Trophoblast cell (in vitro differentiated cells and primary cell): ENCODE data around the gene TFPT.
A peak's percentile ranks its signal among the peaks of the same experiment; 100 is the strongest.

Experiments used
- DNase-seq, 2 donors: peaks; one replicate each; pipeline ENCODE4 v3.0.0-alpha.2; 2016
- H2AFZ ChIP-seq: 2 replicates; pipeline ENCODE4 v1.6.1; 2013; ENCODE audit warnings: low read length, moderate library complexity, mild to moderate bottlenecking; ENCODE audit not compliant: insufficient read depth, poor library complexity
- H2AK5ac ChIP-seq: 2 replicates; pipeline ENCODE4 v1.6.1; 2013; ENCODE audit warnings: mild to moderate bottlenecking, low read length
- H2BK120ac ChIP-seq: 2 replicates; pipeline ENCODE4 v1.6.1; 2013; ENCODE audit warnings: low read length, mild to moderate bottlenecking, moderate library complexity; ENCODE audit not compliant: insufficient read depth, poor library complexity
- H2BK12ac ChIP-seq: 2 replicates; pipeline ENCODE4 v1.6.1; 2013; ENCODE audit warnings: mild to moderate bottlenecking, low read length, moderate library complexity
- H2BK5ac ChIP-seq: 2 replicates; pipeline ENCODE4 v1.6.1; 2013; ENCODE audit warnings: low read length, low read depth, moderate library complexity, mild to moderate bottlenecking; ENCODE audit not compliant: poor library complexity
- H3K14ac ChIP-seq: 2 replicates; pipeline ENCODE4 v1.6.1; 2013; ENCODE audit warnings: mild to moderate bottlenecking, low read length
- H3K18ac ChIP-seq: 2 replicates; pipeline ENCODE4 v1.6.1; 2013; ENCODE audit warnings: mild to moderate bottlenecking, low read length
- H3K23ac ChIP-seq: 2 replicates; pipeline ENCODE4 v1.6.1; 2013; ENCODE audit warnings: low read length
- H3K27ac ChIP-seq: 2 replicates; pipeline ENCODE4 v1.5.1; 2013; ENCODE audit warnings: low read depth, mild to moderate bottlenecking, inconsistent platforms, low read length, moderate library complexity
- H3K27me3 ChIP-seq: 2 replicates; pipeline ENCODE4 v1.6.1; 2013; ENCODE audit warnings: inconsistent platforms, mild to moderate bottlenecking, low read length, moderate library complexity; ENCODE audit not compliant: insufficient read depth
- H3K36me3 ChIP-seq, 2 experiments: 1 replicate in 1 of 2; 2 replicates in 1 of 2; pipeline ENCODE4 v1.6.1; 2013; ENCODE audit warnings: low read length in 2 of 2, mild to moderate bottlenecking in 2 of 2, moderate library complexity in 1 of 2; ENCODE audit not compliant: insufficient read depth in 2 of 2, control insufficient read depth in 1 of 2
- H3K4ac ChIP-seq: 2 replicates; pipeline ENCODE4 v1.6.1; 2013; ENCODE audit warnings: low read depth, mild to moderate bottlenecking, low read length, moderate library complexity
- H3K4me1 ChIP-seq, 2 experiments: 1 replicate in 1 of 2; 2 replicates in 1 of 2; pipeline ENCODE4 v1.6.1; 2013; ENCODE audit warnings: low read length in 2 of 2, mild to moderate bottlenecking in 2 of 2, moderate library complexity in 1 of 2; ENCODE audit not compliant: insufficient read depth in 2 of 2, control insufficient read depth in 1 of 2
- H3K4me2 ChIP-seq: 2 replicates; pipeline ENCODE4 v1.6.1; 2013; ENCODE audit warnings: inconsistent platforms, mild to moderate bottlenecking, low read length, moderate library complexity
- H3K4me3 ChIP-seq: 2 replicates; pipeline ENCODE4 v1.5.1; 2013; ENCODE audit warnings: mild to moderate bottlenecking, low read depth, low read length, inconsistent platforms
- H3K79me1 ChIP-seq: one replicate; pipeline ENCODE4 v1.6.1; 2013; ENCODE audit warnings: low read length
- H3K79me2 ChIP-seq: 2 replicates; pipeline ENCODE4 v1.6.1; 2013; ENCODE audit warnings: low read length, mild to moderate bottlenecking; ENCODE audit not compliant: control insufficient read depth, insufficient read depth, poor library complexity
- H3K9ac ChIP-seq: 2 replicates; pipeline ENCODE4 v1.6.1; 2013; ENCODE audit warnings: mild to moderate bottlenecking, low read length
- H3K9me3 ChIP-seq: 2 replicates; pipeline ENCODE4 v1.6.1; 2013; ENCODE audit warnings: low read depth, mild to moderate bottlenecking, control low read depth, inconsistent platforms, low read length; ENCODE audit not compliant: insufficient read depth
- H4K12ac ChIP-seq: 2 replicates; pipeline ENCODE4 v1.6.1; 2013; ENCODE audit warnings: low read depth, mild to moderate bottlenecking, low read length, moderate library complexity
- H4K8ac ChIP-seq: 2 replicates; pipeline ENCODE4 v1.6.1; 2013; ENCODE audit warnings: low read depth, mild to moderate bottlenecking, low read length, moderate library complexity
- H4K91ac ChIP-seq: one replicate; pipeline ENCODE4 v1.6.1; 2013; ENCODE audit warnings: low read depth, mild to moderate bottlenecking, low read length, moderate library complexity
- WGBS: extraction: QIAGEN DNeasy Blood & Tissue Kit; methylation state at CpG from one replicate; pipeline ENCODE4 v1.1.7; 2013; ENCODE audit warnings: missing lambda C conversion rate; ENCODE audit not compliant: insufficient read length, insufficient coverage; ENCODE audit errors: extremely low coverage; 5-methylcytosine and 5-hydroxymethylcytosine counted together

Gene TFPT

GRCh38 chr19:54158812-54159351 is 43.4 kb upstream of the TFPT start:
- Histone ChIP-seq H2BK5ac (no peak overlapping the region), H3K23ac (no peak overlapping the region), H3K18ac (no peak overlapping the region), H4K8ac (peak overlapping the region; percentile 72), H2AFZ (no peak overlapping the region), H2BK12ac (no peak overlapping the region), H2BK120ac (no peak overlapping the region), H3K4ac (no peak overlapping the region), H3K4me2 (peak overlapping the region; percentile 92), H3K9ac (peak overlapping the region; percentile 70), H3K79me2 (peaks cover 6% of the 10 kb centered on the region), H3K4me3 (peak overlapping the region; percentile 95), H3K36me3 (peaks cover 33 to 37% of the 10 kb centered on the region in 2 experiments), H4K12ac (peak overlapping the region; percentile 43), H3K79me1 (peaks cover 6% of the 10 kb centered on the region), H4K91ac (peak overlapping the region; percentile 17), H3K14ac (no peak overlapping the region), H3K27me3 (no peaks in the 10 kb centered on the region), H3K27ac (peak overlapping the region; percentile 88), H3K4me1 (peaks cover 5 to 23% of the 10 kb centered on the region in 2 experiments), H2AK5ac (no peak overlapping the region), H3K9me3 (no peaks in the 10 kb centered on the region)
- peak in 1 of 2 donors; percentile 33 for DNase-seq
- no CpG with 5 or more reads among the region's 19 CpGs for WGBS

GRCh38 chr19:54156953-54157352 is 41.5 kb upstream of the TFPT start:
- Histone ChIP-seq H3K4ac (no peak overlapping the region), H2BK12ac (no peak overlapping the region), H3K79me2 (peaks cover 6% of the 10 kb centered on the region), H3K14ac (no peak overlapping the region), H3K79me1 (peaks cover 6% of the 10 kb centered on the region), H2AK5ac (no peak overlapping the region), H3K27me3 (no peaks in the 10 kb centered on the region), H2BK120ac (no peak overlapping the region), H4K8ac (no peak overlapping the region), H3K36me3 (peaks cover 53 to 57% of the 10 kb centered on the region in 2 experiments), H3K18ac (no peak overlapping the region), H4K12ac (no peak overlapping the region), H3K4me1 (peaks cover 5 to 20% of the 10 kb centered on the region in 2 experiments), H3K23ac (no peak overlapping the region), H3K9me3 (no peaks in the 10 kb centered on the region), H2BK5ac (no peak overlapping the region), H2AFZ (no peak overlapping the region), H3K27ac (no peak overlapping the region), H3K9ac (no peak overlapping the region), H3K4me3 (no peak overlapping the region), H4K91ac (no peak overlapping the region), H3K4me2 (no peak overlapping the region)
- DNase-seq = no peak
- WGBS = no CpG with 5 or more reads among the region's 3 CpGs

GRCh38 chr19:54156490-54156889 is 41.0 kb upstream of the TFPT start:
- H2BK120ac ChIP-seq = no peak overlapping the region
- H4K12ac ChIP-seq = no peak overlapping the region
- H2AFZ ChIP-seq = no peak overlapping the region
- H3K79me2 ChIP-seq = peaks cover 6% of the 10 kb centered on the region
- H3K14ac ChIP-seq = no peak overlapping the region
- H4K91ac ChIP-seq = no peak overlapping the region
- H3K4me2 ChIP-seq = no peak overlapping the region
- no CpG with 5 or more reads among the region's 11 CpGs for WGBS
- H3K4ac ChIP-seq = no peak overlapping the region
- H3K4me1 ChIP-seq = peaks cover 5 to 18% of the 10 kb centered on the region in 2 experiments
- H3K4me3 ChIP-seq = no peak overlapping the region
- no peak for DNase-seq
- H2AK5ac ChIP-seq = no peak overlapping the region
- H2BK5ac ChIP-seq = no peak overlapping the region
- no peak overlapping the region for H3K23ac ChIP-seq
- no peak overlapping the region for H3K18ac ChIP-seq
- peaks cover 57 to 61% of the 10 kb centered on the region in 2 experiments for H3K36me3 ChIP-seq
- peaks cover 6% of the 10 kb centered on the region for H3K79me1 ChIP-seq
- H3K27me3 ChIP-seq = no peaks in the 10 kb centered on the region
- no peak overlapping the region for H3K27ac ChIP-seq
- no peak overlapping the region for H3K9ac ChIP-seq
- H2BK12ac ChIP-seq = no peak overlapping the region
- peaks cover 1% of the 10 kb centered on the region for H3K9me3 ChIP-seq
- no peak overlapping the region for H4K8ac ChIP-seq

DNA sequence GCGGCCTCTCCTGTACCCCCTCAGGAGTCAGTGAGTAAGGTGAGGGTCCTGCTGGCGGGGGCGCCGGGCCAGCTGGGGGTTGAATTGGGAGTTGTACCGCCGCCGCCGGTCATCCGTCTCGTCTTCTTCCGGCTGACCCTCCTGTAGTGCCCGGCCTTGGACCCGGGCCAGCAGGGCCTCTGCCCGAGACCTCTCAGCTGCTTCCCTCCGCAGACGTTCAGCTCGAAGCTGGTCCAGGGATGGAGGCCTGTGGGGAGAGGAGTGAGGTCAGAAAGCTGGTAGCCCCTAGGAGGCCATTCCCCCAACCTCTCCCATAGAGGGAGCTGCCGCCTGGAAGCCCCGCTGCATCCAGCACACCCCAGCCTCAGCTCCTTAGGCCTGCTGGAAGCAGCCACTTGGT is 40.2 kb upstream of the TFPT start:
- WGBS = no CpG with 5 or more reads among the region's 19 CpGs
- no peak overlapping the region for H2AK5ac ChIP-seq
- no peak overlapping the region for H4K12ac ChIP-seq

More for the DNA sequence above, 40.2 kb upstream of the TFPT start:
- H3K23ac ChIP-seq = no peak overlapping the region
- H3K4me3 ChIP-seq = no peak overlapping the region
- H3K27me3 ChIP-seq = no peaks in the 10 kb centered on the region
- no peak overlapping the region for H2BK12ac ChIP-seq
- H3K79me1 ChIP-seq = peaks cover 6% of the 10 kb centered on the region
- H3K27ac ChIP-seq = no peak overlapping the region
- no peak overlapping the region for H2BK5ac ChIP-seq
- no peak overlapping the region for H4K8ac ChIP-seq
- H3K4me1 ChIP-seq = peaks cover 3 to 14% of the 10 kb centered on the region in 2 experiments
- H3K36me3 ChIP-seq = peaks cover 64 to 68% of the 10 kb centered on the region in 2 experiments
- H2AFZ ChIP-seq = no peak overlapping the region
- peaks cover 5% of the 10 kb centered on the region for H3K79me2 ChIP-seq
- H4K91ac ChIP-seq = no peak overlapping the region
- no peak overlapping the region for H2BK120ac ChIP-seq
- H3K18ac ChIP-seq = no peak overlapping the region
- no peak for DNase-seq
- peaks cover 1% of the 10 kb centered on the region for H3K9me3 ChIP-seq
- H3K4ac ChIP-seq = no peak overlapping the region
- no peak overlapping the region for H3K9ac ChIP-seq
- no peak overlapping the region for H3K14ac ChIP-seq
- H3K4me2 ChIP-seq = no peak overlapping the region
